GM03348 (cell line): Measurements from ENCODE around the gene LRRC30.

ENCODE experiments used
- DNase-seq: peaks from one replicate; pipeline ENCODE4 v3.0.0; 2012; ENCODE audit warnings: low spot score

Gene LRRC30

DNA sequence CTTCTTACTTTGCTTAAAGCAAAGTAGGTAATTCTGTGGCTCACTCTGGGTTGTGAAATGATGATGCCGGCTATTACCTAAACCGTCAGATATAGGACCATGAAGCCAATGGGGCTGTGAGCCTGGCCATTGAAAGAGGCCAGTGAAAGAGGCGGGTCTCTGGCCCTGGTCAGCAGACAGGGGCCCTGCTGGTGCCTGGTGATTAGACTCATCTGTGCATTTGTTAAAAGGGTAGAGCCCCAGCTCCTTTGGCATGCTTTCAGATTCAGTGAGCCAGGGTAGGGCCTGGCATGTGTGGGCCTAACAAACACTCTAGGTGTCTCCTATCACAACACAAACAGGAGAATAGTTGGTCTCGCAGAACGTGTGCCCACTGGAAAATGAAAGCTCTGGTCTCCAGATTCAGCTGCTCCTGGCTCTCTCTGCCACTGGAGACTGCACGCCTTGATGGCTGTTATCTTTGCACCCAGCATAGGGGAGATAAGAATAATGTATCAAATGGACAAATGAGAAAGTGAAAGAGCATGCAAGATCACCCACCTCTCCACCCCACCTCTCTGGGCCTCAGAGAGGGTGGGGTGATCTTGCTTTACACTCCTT lies 6.9 kb downstream of the LRRC30 start:
- no peak for DNase-seq

DNA sequence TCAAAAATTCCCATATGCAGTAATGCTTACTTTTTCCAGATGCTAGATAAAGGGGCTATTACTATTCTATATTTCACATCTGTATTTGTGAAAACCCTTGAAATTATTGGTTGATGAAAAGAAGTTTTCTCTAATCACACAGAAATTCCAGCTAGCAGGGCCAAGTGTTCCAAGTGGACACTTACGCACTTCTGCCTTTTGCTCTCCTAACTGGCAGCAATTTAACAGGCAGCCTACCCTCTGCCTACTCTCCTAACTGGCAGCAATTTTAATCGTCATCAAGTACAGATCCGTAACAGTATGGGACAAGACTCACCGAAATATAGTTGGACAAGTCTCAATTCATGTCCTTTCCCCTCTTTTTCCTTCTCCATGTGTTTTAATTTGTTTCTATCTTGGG lies 12.0 kb downstream of the LRRC30 start:
- no peak for DNase-seq

DNA sequence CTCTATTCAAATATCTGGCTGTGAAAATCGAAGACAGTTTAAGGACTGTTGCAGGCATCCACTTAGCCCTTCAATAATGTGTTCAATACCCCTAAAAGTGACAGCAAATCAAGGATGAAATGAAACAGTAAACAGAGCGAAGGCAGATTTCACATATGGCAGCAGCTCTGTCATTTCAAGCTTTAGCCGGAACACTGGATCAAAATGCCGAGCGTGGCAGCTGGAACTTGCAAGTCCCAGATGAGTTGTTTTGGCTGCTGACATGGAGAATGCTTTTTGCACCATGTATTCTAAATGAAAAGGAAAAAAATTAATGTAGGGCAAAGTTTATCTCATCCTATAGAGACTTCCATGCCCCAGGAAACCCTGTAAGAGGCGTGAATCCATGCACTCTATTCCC lies 18.0 kb downstream of the LRRC30 start:
- no peak for DNase-seq

DNA sequence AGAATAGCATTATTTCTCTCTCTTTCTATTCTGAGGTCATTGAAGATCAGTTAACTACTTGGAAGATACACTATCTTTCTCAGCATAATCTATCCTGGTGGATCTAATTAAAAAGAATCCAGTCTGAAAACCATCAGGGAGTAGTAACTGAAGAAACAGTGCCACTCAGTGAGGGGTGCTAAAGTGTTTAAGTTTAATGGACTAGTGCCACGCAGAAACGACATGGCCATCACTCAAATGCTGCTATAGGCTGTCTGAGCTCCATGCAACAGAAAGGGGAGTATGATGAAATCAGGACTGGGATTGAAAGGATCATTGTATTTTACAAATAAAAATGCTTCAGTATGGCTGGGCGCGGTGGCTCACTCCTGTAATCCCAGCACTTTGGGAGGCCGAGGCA lies 23.3 kb downstream of the LRRC30 start:
- DNase-seq: no peak

DNA sequence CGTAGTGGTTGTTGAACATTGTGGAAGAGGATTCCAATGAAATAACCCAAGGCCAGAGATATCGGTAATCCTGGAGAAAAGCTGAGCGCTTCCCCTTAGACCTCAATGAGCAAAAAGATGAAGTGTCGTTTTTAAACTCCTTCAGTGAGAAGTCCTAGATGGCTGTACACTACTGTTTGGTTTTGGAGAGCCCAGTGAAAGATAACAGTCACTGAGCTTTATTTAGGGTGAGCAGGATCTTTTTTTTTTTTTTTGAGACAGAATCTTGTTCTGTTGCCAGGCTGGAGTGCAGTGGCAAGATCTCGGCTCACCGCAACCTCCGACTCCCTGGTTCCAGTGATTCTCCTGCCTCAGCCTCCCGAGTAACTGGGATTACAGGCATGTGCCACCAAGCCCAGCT lies 24.2 kb downstream of the LRRC30 start:
- DNase-seq: no peak

DNA sequence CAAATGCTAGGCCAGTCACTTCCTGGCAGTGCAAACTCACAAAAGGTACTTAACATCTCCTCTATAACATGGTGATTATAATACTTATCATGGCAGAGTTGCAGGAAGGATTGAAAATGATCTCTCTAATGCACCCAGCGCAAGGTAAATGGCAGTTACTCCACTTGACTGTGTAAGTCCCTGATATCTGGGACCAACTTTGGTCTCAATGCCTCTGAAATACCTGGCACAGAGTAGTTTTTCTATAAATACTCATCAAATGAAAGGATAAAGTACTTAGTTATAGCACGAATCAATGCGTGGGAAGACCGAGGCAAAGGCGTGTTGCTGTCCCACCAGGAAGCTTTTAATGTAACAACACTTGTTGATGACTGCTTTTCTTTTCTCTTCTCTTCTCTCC lies 24.8 kb downstream of the LRRC30 start:
- DNase-seq: no peak

DNA sequence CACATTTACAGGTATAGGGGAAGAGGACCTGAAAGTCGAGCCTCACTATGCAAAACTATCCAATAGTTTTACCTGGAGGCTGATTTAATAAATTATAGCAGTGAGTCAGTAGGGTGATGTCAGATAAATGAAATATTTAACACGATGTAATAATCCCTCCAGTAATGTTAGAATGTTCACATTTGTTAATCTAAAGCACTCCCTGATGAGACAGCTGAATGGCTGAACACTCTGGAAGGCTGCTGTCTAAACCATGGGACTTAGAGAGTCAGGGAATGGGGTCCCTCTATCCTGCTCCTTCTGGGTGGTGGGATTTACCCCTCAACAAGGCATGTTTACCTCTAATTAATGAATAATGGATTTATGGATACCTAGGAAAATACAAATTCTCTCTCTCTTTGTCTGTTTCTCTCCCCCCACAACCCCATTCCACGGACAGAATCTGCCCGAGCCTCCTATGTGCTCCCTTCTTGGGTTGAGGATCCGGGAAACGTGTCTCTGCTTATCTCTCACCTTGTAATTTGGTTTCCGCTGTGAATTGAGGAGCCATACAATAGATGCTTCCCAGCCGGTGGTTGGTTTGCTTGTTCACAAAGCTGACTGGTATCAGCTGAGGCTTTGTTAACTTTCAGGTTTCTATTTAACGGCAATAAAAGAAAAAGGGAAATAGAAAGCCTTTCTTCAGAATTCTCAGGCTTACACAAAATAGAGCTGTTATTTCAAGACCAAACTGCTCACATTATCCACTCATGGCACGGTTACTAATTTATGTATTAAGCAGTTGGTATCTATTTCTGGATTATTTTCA lies 25.9 kb downstream of the LRRC30 start:
- DNase-seq: no peak

DNA sequence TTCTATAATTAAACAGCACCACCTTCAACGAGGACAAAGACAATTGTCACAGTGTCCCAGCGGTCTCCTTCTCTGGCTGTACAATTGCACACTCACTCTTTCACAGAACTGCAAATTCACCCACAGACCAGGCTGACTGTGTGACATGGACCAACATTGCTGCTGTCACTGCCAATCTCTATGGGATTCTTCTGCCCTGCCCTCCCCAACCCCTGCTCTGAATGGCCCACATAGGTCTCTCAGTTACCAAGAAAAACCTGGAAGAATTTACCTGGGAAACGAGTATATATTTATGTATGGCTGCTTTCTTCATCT lies 26.5 kb downstream of the LRRC30 start:
- DNase-seq: no peak

DNA sequence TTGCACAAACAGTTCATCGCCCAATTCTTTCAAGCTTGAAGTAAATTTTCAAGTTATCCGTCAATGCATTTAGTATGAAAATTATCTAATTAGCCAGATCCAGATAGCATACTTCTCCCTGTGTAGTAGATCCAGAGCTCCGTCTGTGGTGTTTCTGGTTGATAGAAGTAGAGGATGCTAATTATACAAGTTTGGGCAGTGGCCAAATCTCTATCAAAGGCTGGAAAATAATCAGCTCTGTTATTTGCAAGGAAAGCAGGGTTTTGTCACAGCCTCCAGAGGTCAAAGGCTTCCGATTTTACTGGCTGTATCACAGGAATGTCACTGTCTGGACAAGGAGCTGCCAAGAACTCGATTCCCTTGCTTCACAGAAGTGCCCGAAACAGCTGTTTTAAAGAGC lies 28.6 kb downstream of the LRRC30 start:
- DNase-seq: no peak

DNA sequence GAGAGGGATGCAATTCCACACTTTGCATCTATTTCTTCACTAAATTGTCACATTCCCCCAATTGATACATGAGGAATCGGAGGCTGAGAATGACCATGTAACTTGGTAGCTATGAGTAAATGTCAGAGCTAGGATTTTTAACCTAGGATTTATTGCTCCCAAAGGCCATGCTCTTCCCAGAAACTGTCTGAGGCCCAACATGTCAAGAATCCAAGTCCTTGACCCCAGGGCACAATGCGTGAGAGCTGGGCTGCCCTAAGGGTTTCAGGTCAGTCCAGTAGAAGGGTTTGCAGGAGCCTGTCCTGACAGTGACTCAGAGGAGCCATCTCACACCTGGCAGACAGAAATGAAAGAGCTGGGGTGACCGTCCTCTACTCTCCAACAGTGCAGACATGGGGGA lies 30.3 kb downstream of the LRRC30 start:
- DNase-seq: no peak

DNA sequence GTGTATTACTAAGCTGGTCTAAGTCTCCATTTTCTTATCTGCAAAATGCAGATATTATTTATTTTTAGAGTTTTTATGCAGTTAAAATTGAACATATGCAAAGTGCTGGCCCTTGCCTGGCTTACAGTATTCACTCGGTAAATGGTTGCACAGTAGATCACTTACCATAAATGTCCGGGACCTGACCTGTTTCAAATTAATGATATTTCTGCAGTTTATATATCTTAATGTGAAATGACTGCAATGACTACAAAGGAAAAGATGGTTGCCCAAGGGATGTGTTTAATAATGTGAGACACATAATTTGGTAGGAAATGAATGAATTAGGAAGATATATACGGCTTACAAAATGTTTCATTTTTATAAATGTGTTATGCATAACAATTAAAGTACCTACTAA lies 37.1 kb downstream of the LRRC30 start:
- no peak for DNase-seq

DNA sequence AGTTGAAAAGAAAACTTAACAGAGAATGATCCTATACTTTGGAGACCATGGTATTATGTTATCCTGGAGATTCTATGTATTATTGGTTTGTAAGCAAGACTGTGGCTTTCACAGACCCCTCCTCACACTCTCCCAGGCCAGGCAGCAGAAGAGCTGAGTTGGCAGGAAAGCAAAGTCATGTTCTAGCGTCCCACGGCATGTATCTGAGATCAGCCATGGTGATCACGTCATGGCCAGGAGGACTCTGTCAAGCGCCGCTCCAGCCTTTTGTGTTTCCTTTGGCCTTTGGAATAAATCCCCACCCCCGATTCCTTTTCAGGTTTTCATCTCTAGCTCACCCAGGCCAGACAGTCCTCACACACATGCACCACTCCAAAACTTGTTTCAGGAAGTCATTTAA lies 39.1 kb downstream of the LRRC30 start:
- no peak for DNase-seq

DNA sequence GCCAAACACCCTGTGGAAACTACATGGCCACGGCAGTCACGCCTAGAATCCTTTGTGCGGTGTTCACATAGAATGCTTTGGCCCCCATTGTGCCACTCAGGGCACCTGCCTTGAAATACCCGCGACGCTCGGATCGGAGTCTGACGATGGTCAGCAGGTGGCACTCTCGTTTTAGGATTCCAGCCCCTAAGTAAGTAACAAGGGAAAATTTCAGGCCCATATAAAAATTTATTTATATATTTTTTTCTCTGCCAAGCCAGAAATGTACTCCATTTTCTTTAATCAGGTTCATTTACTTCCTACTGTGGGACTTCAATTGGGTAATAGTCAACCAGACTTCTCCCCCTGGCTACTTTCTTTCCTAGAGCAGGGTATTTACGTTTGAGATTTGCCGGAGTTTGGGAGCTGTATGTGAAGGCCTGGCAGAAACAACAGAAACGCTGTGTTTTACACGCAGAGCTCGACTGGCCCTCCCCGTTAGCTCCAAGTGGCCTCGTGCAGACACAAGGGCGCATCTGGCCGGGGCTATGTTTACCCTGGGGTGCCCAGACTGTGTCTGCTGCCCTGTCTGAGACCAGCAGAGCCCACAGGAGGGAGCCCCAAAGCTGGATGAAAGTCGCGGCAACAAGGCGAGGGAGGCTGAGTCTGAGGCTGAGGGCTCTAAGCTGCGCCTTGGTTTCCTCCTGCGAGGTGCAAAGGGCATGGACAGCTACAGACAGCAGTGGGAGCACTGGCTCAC lies 41.6 kb downstream of the LRRC30 start:
- peak; percentile 78 for DNase-seq

DNA sequence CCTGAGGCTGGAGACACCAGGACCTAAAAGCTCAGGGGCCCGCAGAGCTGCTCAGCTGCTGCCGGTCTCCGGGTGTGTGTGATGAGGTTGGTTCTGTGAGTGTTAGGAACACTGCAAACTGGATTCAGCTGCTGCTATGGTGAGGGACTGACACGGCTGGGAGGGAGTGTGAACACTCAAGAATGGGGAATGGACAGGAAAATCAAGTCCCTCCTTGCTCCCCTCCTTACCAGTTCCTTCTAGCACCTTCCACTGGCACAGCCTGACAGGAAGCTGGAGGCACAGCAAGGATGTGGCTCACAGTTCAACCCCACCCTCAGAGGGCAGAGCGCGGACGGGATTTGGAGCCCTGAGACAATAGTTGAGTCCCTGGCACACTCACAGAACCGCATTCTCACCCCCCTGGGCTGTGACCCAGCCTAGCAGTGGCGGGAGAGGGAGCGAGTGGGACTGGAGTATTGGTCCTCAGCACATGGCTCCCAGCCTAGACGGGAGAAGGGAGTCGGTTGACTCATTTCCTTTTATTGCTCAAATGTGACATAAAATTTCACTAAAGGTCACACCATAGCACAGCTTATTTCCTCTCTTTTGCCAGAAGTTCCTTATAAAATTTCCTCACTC lies 42.5 kb downstream of the LRRC30 start:
- peak; percentile 84 for DNase-seq

DNA sequence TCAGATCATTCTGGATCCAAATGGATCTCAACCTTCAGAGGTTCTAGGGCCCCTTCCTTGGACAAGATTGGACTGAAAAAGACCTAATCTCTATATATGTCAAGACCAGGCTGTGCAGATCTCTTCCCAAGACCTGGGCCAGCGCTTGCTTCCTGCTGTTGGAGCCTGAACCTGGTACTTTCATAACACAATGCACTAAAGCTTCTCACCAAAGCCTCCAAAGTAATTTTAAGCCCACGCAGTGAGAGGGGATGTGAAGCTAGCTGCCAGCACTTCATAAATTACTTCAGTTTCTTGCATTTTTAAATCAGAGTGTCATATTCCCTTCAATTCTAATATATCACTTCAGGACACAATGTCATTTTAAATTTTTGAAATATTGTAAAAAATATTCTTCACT lies 50.7 kb downstream of the LRRC30 start:
- DNase-seq: no peak
